ENCODE data around the gene BCLAF3.

GRCh38 chrX:19966056-19966455 lies 24.8 kb downstream of the BCLAF3 start:
- TF ChIP-seq FOXA1 (IDR thresholded peaks at IDR 0.05): no peak
- TF ChIP-seq SP1 (IDR thresholded peaks at IDR 0.05): no peak
- no peak for TF ChIP-seq LEF1 (IDR thresholded peaks at IDR 0.05; ENCODE audit: borderline replicate concordance)
- no peak for TF ChIP-seq FOXK2 (IDR thresholded peaks at IDR 0.05)
- TF ChIP-seq CTBP1 (IDR thresholded peaks at IDR 0.05; ENCODE audit: borderline replicate concordance): no peak
- TF ChIP-seq HDGF (IDR thresholded peaks at IDR 0.05; ENCODE audit: borderline replicate concordance): no peak
- no peak for TF ChIP-seq ARNT (IDR thresholded peaks at IDR 0.05)
- TF ChIP-seq TARDBP (IDR thresholded peaks at IDR 0.05): no peak
